ENCODE data around the gene CPLANE1.
A peak's percentile ranks its signal among the peaks of the same experiment; 100 is the strongest.
"Not testable (repeated sequence)": the region's sequence is repeated elsewhere in the genome, so short reads cannot be mapped to it uniquely, and the experiment has no call there.

The CPLANE1 gene

GRCh38 chr5:37208883-37209797 is 40.0 kb downstream of the CPLANE1 start:
- DNase-seq (ENCODE audit: low read depth), result no peak

DNA sequence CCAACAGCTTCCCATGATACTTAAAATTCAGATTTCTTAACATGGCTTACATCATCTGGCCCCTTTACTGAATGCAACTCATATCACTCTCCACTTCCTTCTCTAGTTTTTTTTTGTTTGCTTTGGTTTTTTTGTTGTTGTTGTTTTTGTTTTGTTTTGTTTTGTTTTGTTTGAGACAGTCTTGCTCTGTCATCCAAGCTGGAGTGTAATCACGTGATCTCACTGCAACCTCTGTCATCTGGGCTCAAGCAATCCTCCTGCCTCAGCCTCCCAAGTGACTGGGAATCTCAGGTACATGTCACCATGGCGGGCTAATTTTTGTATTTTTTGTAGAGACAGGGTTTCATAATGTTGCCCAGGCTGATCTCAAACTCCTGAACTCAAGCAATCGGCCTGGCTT is 41.4 kb downstream of the CPLANE1 start:
- no peak for DNase-seq (ENCODE audit: low read depth)

- DNase-seq (ENCODE audit: low read depth), result no peak
Measured at GRCh38 chr5:37206736-37207135, 42.4 kb downstream of the CPLANE1 start.

- no peak for DNase-seq (ENCODE audit: low read depth)
Measured at GRCh38 chr5:37198842-37199241, 50.3 kb downstream of the CPLANE1 start.

- DNase-seq (ENCODE audit: low read depth), result no peak
Measured at GRCh38 chr5:37198061-37198460, 51.1 kb downstream of the CPLANE1 start.

- DNase-seq (ENCODE audit: low read depth), result no peak
Measured at GRCh38 chr5:37197340-37198050, 51.7 kb downstream of the CPLANE1 start.

- no peak for DNase-seq (ENCODE audit: low read depth)
Measured at GRCh38 chr5:37190592-37190991, 58.6 kb downstream of the CPLANE1 start.

DNA sequence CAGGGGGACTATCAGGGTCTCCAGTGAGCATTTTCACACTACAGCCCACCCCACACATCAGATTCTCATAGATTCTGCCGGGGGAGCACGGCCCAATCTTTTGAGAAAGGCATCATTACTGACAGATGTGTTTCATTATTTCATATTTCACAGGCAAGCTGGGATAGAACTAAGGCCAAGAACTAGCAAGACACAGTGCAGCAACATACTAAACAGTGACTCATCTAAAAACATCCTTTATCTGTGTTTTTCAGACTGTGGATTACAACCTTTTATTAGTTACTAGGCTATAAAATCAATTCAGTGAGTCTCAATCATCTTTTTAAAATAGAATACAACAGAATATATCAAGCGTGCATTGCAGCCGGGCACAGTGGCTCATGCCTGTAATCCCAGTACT is 59.8 kb downstream of the CPLANE1 start:
- no peak for DNase-seq (ENCODE audit: low read depth)

GRCh38 chr5:37187465-37187977 is 61.7 kb downstream of the CPLANE1 start:
- no peak for DNase-seq (ENCODE audit: low read depth)

DNA sequence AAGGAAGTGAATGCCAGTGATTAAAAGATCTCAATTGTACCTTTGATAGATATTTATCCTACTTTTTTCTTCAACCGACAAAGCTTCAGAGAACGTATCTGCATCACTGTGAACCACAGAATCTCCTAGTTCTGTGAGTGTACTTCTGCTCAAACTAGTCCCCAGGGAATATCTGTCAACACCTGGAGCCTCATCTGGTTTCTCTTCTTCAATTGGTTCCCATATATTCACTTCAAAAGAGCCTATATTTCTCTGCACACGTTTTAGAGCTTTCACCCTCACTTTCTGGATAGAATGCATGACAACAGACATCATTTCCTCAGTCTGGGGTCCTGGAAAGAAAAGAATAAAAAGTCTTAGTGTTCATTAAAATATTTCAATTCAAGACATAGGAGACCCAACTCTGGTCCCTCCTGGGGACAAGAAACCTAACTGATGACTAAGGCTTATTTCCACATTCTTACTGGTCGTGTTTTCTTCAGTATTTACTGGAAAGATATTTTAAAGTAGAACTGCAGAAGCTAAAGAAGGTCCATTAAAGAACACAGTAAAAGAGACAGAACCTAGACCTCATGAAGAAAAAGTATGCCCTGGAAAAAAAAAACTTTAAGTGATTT is 64.3 kb downstream of the CPLANE1 start:
- DNase-seq (ENCODE audit: low read depth), result no peak

DNA sequence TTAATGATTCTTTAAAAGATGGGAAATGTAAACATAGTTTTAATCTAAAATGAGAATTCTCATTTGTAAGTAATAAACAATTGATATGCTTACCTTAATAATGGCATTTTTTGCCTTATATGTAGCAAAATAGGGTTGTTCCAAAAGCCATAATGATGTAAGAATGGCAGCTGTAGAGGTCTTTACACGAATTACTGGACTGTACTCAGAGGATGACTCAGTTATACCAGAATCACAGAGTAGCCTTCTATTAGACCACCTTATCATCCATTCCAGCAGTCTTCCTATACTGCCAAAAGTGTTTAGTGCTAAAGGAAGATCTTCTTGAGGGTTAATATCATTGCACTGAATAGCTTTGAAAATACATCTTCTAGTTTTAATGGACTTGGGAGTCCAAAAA is 66.5 kb downstream of the CPLANE1 start:
- no peak for DNase-seq (ENCODE audit: low read depth)

DNA sequence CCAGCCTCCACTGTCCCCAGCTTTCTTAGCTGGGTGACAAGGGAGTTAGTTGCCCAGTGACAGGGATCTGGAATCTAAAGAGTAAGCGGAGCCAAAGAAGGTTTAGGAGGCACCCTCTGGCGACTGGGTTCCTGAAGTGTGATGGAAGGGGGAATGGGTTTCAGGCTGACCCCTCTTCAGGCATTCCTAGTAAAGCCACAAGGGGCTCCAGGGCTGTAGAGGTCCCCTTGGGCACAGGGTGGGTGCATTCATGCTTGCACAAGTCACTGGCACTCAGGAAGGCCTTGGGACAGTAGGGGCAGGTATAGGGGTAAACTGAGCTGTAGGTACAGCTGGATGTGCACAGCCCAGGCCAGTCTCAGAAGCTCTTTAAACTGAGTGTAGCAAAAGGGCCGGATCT is 74.2 kb downstream of the CPLANE1 start:
- no peak for DNase-seq (ENCODE audit: low read depth)

DNA sequence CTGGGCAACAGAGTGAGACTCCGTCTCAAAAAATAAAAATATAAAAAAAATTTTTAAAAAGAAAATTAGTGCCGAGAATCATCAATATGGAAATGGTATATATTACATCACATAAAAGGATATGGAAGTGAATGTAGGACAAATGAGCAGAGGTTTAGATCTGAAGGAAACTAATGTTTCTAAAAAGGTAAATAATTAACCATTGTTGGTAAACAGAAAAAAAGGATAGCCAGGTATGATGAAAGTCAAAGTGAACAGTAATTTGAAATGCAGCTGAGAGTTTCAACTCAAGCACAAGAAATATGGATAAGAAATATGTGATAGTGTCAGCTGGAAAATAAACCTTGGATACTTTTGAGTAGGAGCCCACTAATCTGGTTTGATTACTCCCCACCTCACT is 76.2 kb downstream of the CPLANE1 start:
- DNase-seq (ENCODE audit: low read depth), result no peak

GRCh38 chr5:37170856-37171255 is 78.3 kb downstream of the CPLANE1 start:
- no peak for DNase-seq (ENCODE audit: low read depth)

- no peak for DNase-seq (ENCODE audit: low read depth)
Measured at GRCh38 chr5:37166197-37166596, 83.0 kb downstream of the CPLANE1 start.

- DNase-seq (ENCODE audit: low read depth), result no peak
Measured at GRCh38 chr5:37165761-37166160, 83.4 kb downstream of the CPLANE1 start.

- no peak for DNase-seq (ENCODE audit: low read depth)
Measured at GRCh38 chr5:37153661-37154060, 95.5 kb downstream of the CPLANE1 start.

GRCh38 chr5:37146896-37147295 is 102.3 kb downstream of the CPLANE1 start:
- no peak for DNase-seq (ENCODE audit: low read depth)

DNA sequence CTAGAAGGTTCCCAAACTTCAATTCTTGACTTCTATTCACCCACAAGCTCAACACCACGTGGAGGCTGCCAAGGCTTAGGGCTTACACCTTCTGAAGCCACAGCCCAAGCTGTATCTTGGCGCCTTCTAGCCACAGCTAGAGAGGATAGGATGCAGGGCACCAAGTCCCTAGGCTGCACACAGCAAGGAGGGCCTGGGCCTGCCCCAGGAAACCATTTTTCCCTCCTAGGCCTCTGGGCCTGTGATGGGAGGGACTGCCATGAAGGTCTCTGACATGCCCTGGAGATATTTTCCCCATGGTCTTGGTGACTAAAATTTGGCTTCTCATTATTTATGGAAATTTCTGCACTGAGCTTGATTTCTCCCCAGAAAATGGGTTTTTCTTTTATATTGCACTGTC is 112.5 kb downstream of the CPLANE1 start:
- DNase-seq (ENCODE audit: low read depth), result no peak

DNA sequence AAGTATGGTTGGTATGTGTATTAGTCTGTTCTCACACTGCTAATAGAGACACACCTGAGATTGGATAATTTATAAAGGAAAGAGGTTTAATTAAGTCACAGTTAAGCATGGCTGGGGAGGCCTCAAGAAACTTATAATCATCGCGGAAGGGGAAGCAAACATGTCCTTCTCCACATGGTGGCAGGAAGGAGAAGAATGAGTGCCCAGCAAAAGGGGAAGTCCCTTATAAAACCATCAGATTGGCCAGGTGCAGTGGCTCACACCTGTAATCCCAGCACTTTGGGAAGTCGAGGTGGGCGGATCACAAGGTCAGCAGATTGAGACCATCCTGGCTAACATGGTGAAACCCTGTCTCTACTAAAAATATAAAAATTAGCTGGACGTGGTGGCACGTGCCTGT is 113.9 kb downstream of the CPLANE1 start:
- not testable (repeated sequence) for DNase-seq (ENCODE audit: low read depth)

GRCh38 chr5:37133939-37134338 is 115.2 kb downstream of the CPLANE1 start:
- DNase-seq (ENCODE audit: low read depth), result peak; percentile 20

- DNase-seq (ENCODE audit: low read depth), result no peak
Measured at GRCh38 chr5:37132646-37133045, 116.5 kb downstream of the CPLANE1 start.

DNA sequence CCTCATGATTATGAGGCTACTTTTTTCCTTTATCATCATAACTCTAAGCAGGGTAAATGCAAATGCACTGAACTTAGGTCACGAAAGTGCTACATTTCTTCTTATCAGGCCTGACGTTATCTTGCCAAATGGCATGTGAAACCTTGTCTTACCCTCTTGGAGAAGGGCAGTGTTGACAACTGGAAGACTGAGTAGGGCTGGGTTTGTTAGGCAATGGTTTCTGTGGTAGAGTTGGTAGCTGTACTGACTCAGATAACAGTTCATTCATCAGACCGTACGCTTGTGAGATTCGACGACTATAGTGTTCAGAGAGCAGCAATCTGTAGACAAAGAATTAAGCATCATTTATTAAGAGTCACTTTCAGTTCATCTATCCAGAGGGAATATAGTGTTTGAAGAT is 127.7 kb downstream of the CPLANE1 start:
- DNase-seq (ENCODE audit: low read depth), result no peak
